HEK293 (cell line): ENCODE measurements around the gene ZCCHC3.

Experiments
- CTCF ChIP-seq: fragments of 450-650 bp; formaldehyde crosslinking; IDR thresholded peaks from 2 replicates; pipeline ENCODE4 v1.5.1; 2016; ENCODE audit warnings: missing biosample characterization, missing genetic modification characterization
- MYNN ChIP-seq: fragments of 450-650 bp; formaldehyde crosslinking; IDR thresholded peaks from 2 replicates; pipeline ENCODE4 v1.5.1; 2016; ENCODE audit warnings: missing biosample characterization, missing genetic modification characterization, borderline replicate concordance
- ZFP69B ChIP-seq: fragments of 450-650 bp; formaldehyde crosslinking; IDR thresholded peaks from 2 replicates; pipeline ENCODE4 v1.5.1; 2016; ENCODE audit warnings: missing biosample characterization, missing genetic modification characterization
- ZNF121 ChIP-seq: fragments of 450-650 bp; formaldehyde crosslinking; IDR thresholded peaks from 2 replicates; pipeline ENCODE4 v1.5.1; 2016; ENCODE audit warnings: missing biosample characterization, missing genetic modification characterization
- ZNF23 ChIP-seq: fragments of 450-650 bp; formaldehyde crosslinking; IDR thresholded peaks from 2 replicates; pipeline ENCODE4 v1.5.1; 2016; ENCODE audit warnings: missing biosample characterization, missing genetic modification characterization, borderline replicate concordance
- ZNF362 ChIP-seq: fragments of 450-650 bp; formaldehyde crosslinking; IDR thresholded peaks from 2 replicates; pipeline ENCODE4 v1.5.1; 2016; ENCODE audit warnings: missing biosample characterization, missing genetic modification characterization
- ZNF48 ChIP-seq: fragments of 450-650 bp; formaldehyde crosslinking; IDR thresholded peaks from 2 replicates; pipeline ENCODE4 v1.5.1; 2016; ENCODE audit warnings: missing biosample characterization, missing genetic modification characterization
- ZNF488 ChIP-seq: fragments of 450-650 bp; formaldehyde crosslinking; IDR thresholded peaks from 2 replicates; pipeline ENCODE4 v1.5.1; 2016; ENCODE audit warnings: missing biosample characterization, missing genetic modification characterization
- ZSCAN23 ChIP-seq: fragments of 450-650 bp; formaldehyde crosslinking; IDR thresholded peaks from 2 replicates; pipeline ENCODE4 v1.5.1; 2016; ENCODE audit warnings: missing biosample characterization, missing genetic modification characterization

- no peak for TF ChIP-seq ZNF488 (tag by site-specific recombination)
- TF ChIP-seq ZNF362, result no peak
- no peak for TF ChIP-seq CTCF (tag by site-specific recombination)
- TF ChIP-seq ZNF48, result no peak
- no peak for TF ChIP-seq ZNF23 (tag by site-specific recombination)
- no peak for TF ChIP-seq ZSCAN23 (tag by site-specific recombination)
- TF ChIP-seq MYNN (tag by site-specific recombination), result no peak
- no peak for TF ChIP-seq ZNF121 (tag by site-specific recombination)
- TF ChIP-seq ZFP69B, result no peak
Measured at GRCh38 chr20:328975-329695, 31.8 kb downstream of the ZCCHC3 start.
